ENCODE data around the gene SPA17. TPM values are rescaled to one million over a fixed set of nuclear protein-coding genes. Genes with fewer than 3 reads are reported as not detected.

SPA17 gene
- total and polyA plus RNA-seq, 9 of the 15 experiments (the other 6 are each of a cell fraction or from before 2014, with no cell fraction given), result 6.0 to 19.5 (median 12.6) TPM

- POLR2A ChIA-PET, result no interaction called here
- H3K27me3 ChIP-seq (ENCODE audit: control insufficient read depth in 2 of 2, insufficient read depth in 2 of 2, low read length in 2 of 2), result no peaks in the 10 kb centered on the region
- no peaks in the 10 kb centered on the region for H3K79me2 ChIP-seq (ENCODE audit: control insufficient read depth, insufficient read depth, low read length)
- no peak overlapping the region for H3K27ac ChIP-seq (ENCODE audit: extremely low read depth, low read depth, low read length)
- no peak for TF ChIP-seq TCFL5 (CRISPR knock-in tag; conservative IDR thresholded peaks at IDR 0.05)
- TF ChIP-seq ZNF232 (CRISPR knock-in tag; IDR thresholded peaks at IDR 0.05), result no peak
- TF ChIP-seq, protein P1, sequence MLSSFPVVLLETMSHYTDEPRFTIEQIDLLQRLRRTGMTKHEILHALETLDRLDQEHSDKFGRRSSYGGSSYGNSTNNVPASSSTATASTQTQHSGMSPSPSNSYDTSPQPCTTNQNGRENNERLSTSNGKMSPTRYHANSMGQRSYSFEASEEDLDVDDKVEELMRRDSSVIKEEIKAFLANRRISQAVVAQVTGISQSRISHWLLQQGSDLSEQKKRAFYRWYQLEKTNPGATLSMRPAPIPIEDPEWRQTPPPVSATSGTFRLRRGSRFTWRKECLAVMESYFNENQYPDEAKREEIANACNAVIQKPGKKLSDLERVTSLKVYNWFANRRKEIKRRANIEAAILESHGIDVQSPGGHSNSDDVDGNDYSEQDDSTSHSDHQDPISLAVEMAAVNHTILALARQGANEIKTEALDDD (IDR thresholded peaks at IDR 0.05), result peak; percentile 69
- H3K4me2 ChIP-seq (ENCODE audit: insufficient read depth, low read length), result no peak overlapping the region
- CTCF ChIA-PET (ENCODE audit: low intra/inter-chr PET ratio), result interaction anchor here (1.8 kb wide), 1 partner anchor 147 kb away, joined by 5 read pairs; no protein-coding TSS in a partner anchor
- no peak overlapping the region for H3K9ac ChIP-seq (ENCODE audit: insufficient read depth in 1 of 2, low read depth in 2 of 2, low read length in 2 of 2)
- intact Hi-C loops (cut with micrococcal nuclease) (no loop called here), in situ Hi-C loops (cut with MboI) (no loop called here)
- H3K36me3 ChIP-seq (ENCODE audit: control insufficient read depth, insufficient read depth, low read length), result no peaks in the 10 kb centered on the region
- ATAC-seq (no peak), FAIRE-seq (no peak), DNase-seq (ENCODE audit: extremely low read depth in 1 of 4, low spot score in 3 of 4) (no peak)
- no peaks in the 10 kb centered on the region for H3K9me1 ChIP-seq (ENCODE audit: control insufficient read depth, insufficient read depth, low read length)
- 76% methylated on average over 3 of the region's 3 CpGs for WGBS (ENCODE audit: insufficient coverage, low coverage, missing lambda C conversion rate)
- no peak overlapping the region for H3K4me3 ChIP-seq
- peaks cover 0 to 27% of the 10 kb centered on the region in 2 experiments; a peak in 4 of 5 replicates for H3K4me1 ChIP-seq (replicated peaks in 1 of 2; ENCODE audit: control insufficient read depth in 2 of 2, insufficient read depth in 2 of 2, low read length in 2 of 2)
- H2AFZ ChIP-seq (ENCODE audit: low read depth, low read length), result no peak overlapping the region
- H3K9me3 ChIP-seq (replicated peaks; ENCODE audit: control insufficient read depth, insufficient read depth, low read depth, low read length), result peaks cover under 1% of the 10 kb centered on the region; the same call in 1 of the 2 replicates
- no peaks in the 10 kb centered on the region for H4K20me1 ChIP-seq (replicated peaks; ENCODE audit: control insufficient read depth, insufficient read depth, low read length)
- BruUV-seq (replicated peaks), result no TSS peak
Observed at GRCh38 chr11:124646148-124646547, 27.6 kb upstream of the SPA17 start.

- H3K4me2 ChIP-seq (ENCODE audit: insufficient read depth, low read length), result no peak overlapping the region
- ChIA-PET POLR2A (interaction anchor here (0.6 to 0.8 kb wide), 2 partner anchors 19 to 48 kb away, joined by 3 read pairs; no protein-coding TSS in a partner anchor), CTCF (ENCODE audit: low intra/inter-chr PET ratio) (no interaction called here)
- DNase-seq (ENCODE audit: extremely low read depth in 1 of 4, low spot score in 3 of 4), result no peak
- no peaks in the 10 kb centered on the region for H4K20me1 ChIP-seq (replicated peaks; ENCODE audit: control insufficient read depth, insufficient read depth, low read length)
- FAIRE-seq, result no peak
- H3K4me1 ChIP-seq (replicated peaks in 1 of 2; ENCODE audit: control insufficient read depth in 2 of 2, insufficient read depth in 2 of 2, low read length in 2 of 2), result peaks cover 0 to 14% of the 10 kb centered on the region in 2 experiments; a peak in 2 of 5 replicates
- no peak overlapping the region for H3K27ac ChIP-seq (ENCODE audit: extremely low read depth, low read depth, low read length)
- intact Hi-C loops (cut with micrococcal nuclease), result no loop called here
- no peaks in the 10 kb centered on the region for H3K27me3 ChIP-seq (ENCODE audit: control insufficient read depth in 2 of 2, insufficient read depth in 2 of 2, low read length in 2 of 2)
- in situ Hi-C loops (cut with MboI), result no loop called here
- no peak for ATAC-seq
- 29% methylated on average over 6 of the region's 6 CpGs for WGBS (ENCODE audit: insufficient coverage, low coverage, missing lambda C conversion rate)
- H3K9me1 ChIP-seq (ENCODE audit: control insufficient read depth, insufficient read depth, low read length), result no peaks in the 10 kb centered on the region
- BruUV-seq (replicated peaks), result no TSS peak
- no peak overlapping the region for H3K4me3 ChIP-seq
- no peak overlapping the region for H3K9ac ChIP-seq (ENCODE audit: insufficient read depth in 1 of 2, low read depth in 2 of 2, low read length in 2 of 2)
- H3K36me3 ChIP-seq (ENCODE audit: control insufficient read depth, insufficient read depth, low read length), result no peaks in the 10 kb centered on the region
- no peaks in the 10 kb centered on the region for H3K79me2 ChIP-seq (ENCODE audit: control insufficient read depth, insufficient read depth, low read length)
- no peak overlapping the region for H2AFZ ChIP-seq (ENCODE audit: low read depth, low read length)
- H3K9me3 ChIP-seq (replicated peaks; ENCODE audit: control insufficient read depth, insufficient read depth, low read depth, low read length), result no peaks in the 10 kb centered on the region
- TF ChIP-seq, protein P2, sequence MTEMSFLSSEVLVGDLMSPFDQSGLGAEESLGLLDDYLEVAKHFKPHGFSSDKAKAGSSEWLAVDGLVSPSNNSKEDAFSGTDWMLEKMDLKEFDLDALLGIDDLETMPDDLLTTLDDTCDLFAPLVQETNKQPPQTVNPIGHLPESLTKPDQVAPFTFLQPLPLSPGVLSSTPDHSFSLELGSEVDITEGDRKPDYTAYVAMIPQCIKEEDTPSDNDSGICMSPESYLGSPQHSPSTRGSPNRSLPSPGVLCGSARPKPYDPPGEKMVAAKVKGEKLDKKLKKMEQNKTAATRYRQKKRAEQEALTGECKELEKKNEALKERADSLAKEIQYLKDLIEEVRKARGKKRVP (CRISPR knock-in tag; IDR thresholded peaks at IDR 0.05), result no peak
- TF ChIP-seq SIN3B (IDR thresholded peaks at IDR 0.05; ENCODE audit: low read depth), result no peak
- no peak for TF ChIP-seq VEZF1 (CRISPR knock-in tag; IDR thresholded peaks at IDR 0.05)
Observed at GRCh38 chr11:124648610-124649009, 25.1 kb upstream of the SPA17 start.

Measured in K562 (cell line).